Esophagus squamous epithelium (tissue), 5 donors: ENCODE results near the gene WFDC6. TPM values are rescaled to one million over a fixed set of nuclear protein-coding genes. Genes with fewer than 3 reads are reported as not detected.

ENCODE experiments used
- DNase-seq: peaks from one replicate; lab custom pipeline; 2025; lab: John Stamatoyannopoulos, UW
- H3K27ac ChIP-seq, 4 donors: fragments of 200-600 bp; sonication (generic); one replicate each; pipeline ENCODE4 v1.5.1; 2016 to 2019; ENCODE audit warnings: mild to moderate bottlenecking in 1 of 4
- H3K27me3 ChIP-seq, 4 donors: fragments of 200-600 bp; sonication (generic); 1 replicate in 3 of 4; 2 replicates in 1 of 4; pipeline versions ENCODE4 v1.5.1 to v1.6.0; 2017 to 2021; ENCODE audit warnings: antibody characterized with exemption in 1 of 4
- H3K36me3 ChIP-seq, 3 donors: fragments of 200-600 bp; sonication (generic); one replicate each; pipeline ENCODE4 v1.5.1; 2016 to 2019
- H3K4me1 ChIP-seq, 3 donors: fragments of 200-600 bp; sonication (generic); one replicate each; pipeline ENCODE4 v1.5.1; 2017 to 2019
- H3K4me3 ChIP-seq, 4 donors: fragments of 200-600 bp; sonication (generic); 1 replicate in 3 of 4; 2 replicates in 1 of 4; pipeline ENCODE4 v1.5.1; 2016 to 2019; ENCODE audit warnings: mild to moderate bottlenecking in 2 of 4, moderate library complexity in 1 of 4
- H3K9me3 ChIP-seq, 3 donors: fragments of 200-600 bp; sonication (generic); one replicate each; pipeline ENCODE4 v1.5.1; 2016 to 2019
- POLR2A ChIP-seq, 4 donors: fragments of 450-650 bp; IDR thresholded peaks; one replicate each; pipeline ENCODE4 v1.6.1; 2017; ENCODE audit warnings: antibody characterized with exemption in 4 of 4, mild to moderate bottlenecking in 4 of 4, moderate library complexity in 3 of 4
- WGBS, 2 donors: methylation state at CpG; one replicate each; pipeline ENCODE4 v1.1.5; 2018; 5-methylcytosine and 5-hydroxymethylcytosine counted together
- intact Hi-C: fragments of 100-400 bp; cut with DNase I; formaldehyde crosslinking; loops from one replicate; pipeline ENCODE4 v1.15.0; 2022
- total RNA-seq, 4 donors: library from RNA; depleted of rRNA; stranded (reverse); fragments of >200 nt; gene quantifications; one replicate each; pipeline ENCODE4 v1.1.0, GENCODE V29; 2016
- TF ChIP-seq, protein P1 (sequence below), 6 experiments: fragments of 450-650 bp in 4 of 6; fragments of 200-600 bp in 2 of 6; sonication (generic) in 2 of 6; IDR thresholded peaks; one replicate each; pipeline ENCODE4 v1.5.1; 2016 to 2019; ENCODE audit warnings: antibody characterized with exemption in 6 of 6, mild to moderate bottlenecking in 4 of 6, moderate library complexity in 4 of 6
- donor health status: DM: yes; HTN: yes; CAD: no.

Gene WFDC6
- total RNA-seq, 4 donors from 2014 or later: not detected

DNA sequence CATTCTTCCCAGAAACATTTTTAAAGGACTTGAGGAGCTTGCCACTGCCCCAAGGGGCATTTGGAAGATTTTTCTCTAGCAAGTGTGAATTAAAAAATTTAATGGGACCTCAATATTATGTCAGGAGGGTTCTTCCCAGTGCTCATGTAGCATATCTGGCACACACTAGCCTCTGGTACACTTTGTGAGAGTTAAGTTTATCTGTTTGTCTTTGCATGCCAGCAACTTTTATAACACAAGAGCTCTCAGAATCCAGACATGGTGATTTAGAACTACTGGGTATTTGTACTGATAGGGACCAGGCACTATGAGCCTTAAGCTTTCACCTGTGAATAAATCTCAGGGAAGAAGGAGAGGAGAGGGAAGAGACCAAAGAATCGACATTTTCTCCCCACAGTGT is 36.7 kb downstream of the WFDC6 start:
- no peak for TF ChIP-seq POLR2A (IDR thresholded peaks at IDR 0.05)
- TF ChIP-seq, protein P1, sequence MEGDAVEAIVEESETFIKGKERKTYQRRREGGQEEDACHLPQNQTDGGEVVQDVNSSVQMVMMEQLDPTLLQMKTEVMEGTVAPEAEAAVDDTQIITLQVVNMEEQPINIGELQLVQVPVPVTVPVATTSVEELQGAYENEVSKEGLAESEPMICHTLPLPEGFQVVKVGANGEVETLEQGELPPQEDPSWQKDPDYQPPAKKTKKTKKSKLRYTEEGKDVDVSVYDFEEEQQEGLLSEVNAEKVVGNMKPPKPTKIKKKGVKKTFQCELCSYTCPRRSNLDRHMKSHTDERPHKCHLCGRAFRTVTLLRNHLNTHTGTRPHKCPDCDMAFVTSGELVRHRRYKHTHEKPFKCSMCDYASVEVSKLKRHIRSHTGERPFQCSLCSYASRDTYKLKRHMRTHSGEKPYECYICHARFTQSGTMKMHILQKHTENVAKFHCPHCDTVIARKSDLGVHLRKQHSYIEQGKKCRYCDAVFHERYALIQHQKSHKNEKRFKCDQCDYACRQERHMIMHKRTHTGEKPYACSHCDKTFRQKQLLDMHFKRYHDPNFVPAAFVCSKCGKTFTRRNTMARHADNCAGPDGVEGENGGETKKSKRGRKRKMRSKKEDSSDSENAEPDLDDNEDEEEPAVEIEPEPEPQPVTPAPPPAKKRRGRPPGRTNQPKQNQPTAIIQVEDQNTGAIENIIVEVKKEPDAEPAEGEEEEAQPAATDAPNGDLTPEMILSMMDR (IDR thresholded peaks at IDR 0.05): no peak
- peaks cover 0 to 87% (median 0%) of the 10 kb centered on the region in 4 donors for H3K27me3 ChIP-seq
- 50 to 56% methylated on average over 1 of the region's 1 CpG for WGBS, 2 donors
- H3K4me3 ChIP-seq: no peak overlapping the region
- intact Hi-C loops: no loop called here
- H3K4me1 ChIP-seq: no peaks in the 10 kb centered on the region
- H3K27ac ChIP-seq: no peak overlapping the region
- no peaks in the 10 kb centered on the region for H3K36me3 ChIP-seq
- H3K9me3 ChIP-seq: no peaks in the 10 kb centered on the region
- no peak for DNase-seq

- DNase-seq: no peak
- Histone ChIP-seq H3K4me1 (no peaks in the 10 kb centered on the region), H3K36me3 (no peaks in the 10 kb centered on the region), H3K4me3 (no peak overlapping the region), H3K27ac (no peak overlapping the region), H3K27me3 (peaks cover 0 to 95% (median 0%) of the 10 kb centered on the region in 4 donors), H3K9me3 (no peaks in the 10 kb centered on the region)
- WGBS, 2 donors: 64% methylated on average over 1 of the region's 1 CpG
- intact Hi-C loops: no loop called here
- TF ChIP-seq POLR2A (IDR thresholded peaks at IDR 0.05): no peak
- TF ChIP-seq, protein P1 (IDR thresholded peaks at IDR 0.05): no peak
These were observed 37.7 kb downstream of the WFDC6 start for GRCh38 chr20:45501600-45501999.

- no peaks in the 10 kb centered on the region for H3K4me1 ChIP-seq
- no peak overlapping the region for H3K4me3 ChIP-seq
- intact Hi-C loops: no loop called here
- H3K27me3 ChIP-seq: peaks cover 0 to 96% (median 0%) of the 10 kb centered on the region in 4 donors
- no peak for DNase-seq
- no peak overlapping the region for H3K27ac ChIP-seq
- WGBS, 2 donors: 55 to 79% methylated on average over 3 to 5 of the region's 6 CpGs
- no peaks in the 10 kb centered on the region for H3K36me3 ChIP-seq
- TF ChIP-seq, protein P1 (IDR thresholded peaks at IDR 0.05): no peak
- TF ChIP-seq POLR2A (IDR thresholded peaks at IDR 0.05): no peak
- H3K9me3 ChIP-seq: no peaks in the 10 kb centered on the region
These were observed 39.3 kb downstream of the WFDC6 start for GRCh38 chr20:45500022-45500421.

DNA sequence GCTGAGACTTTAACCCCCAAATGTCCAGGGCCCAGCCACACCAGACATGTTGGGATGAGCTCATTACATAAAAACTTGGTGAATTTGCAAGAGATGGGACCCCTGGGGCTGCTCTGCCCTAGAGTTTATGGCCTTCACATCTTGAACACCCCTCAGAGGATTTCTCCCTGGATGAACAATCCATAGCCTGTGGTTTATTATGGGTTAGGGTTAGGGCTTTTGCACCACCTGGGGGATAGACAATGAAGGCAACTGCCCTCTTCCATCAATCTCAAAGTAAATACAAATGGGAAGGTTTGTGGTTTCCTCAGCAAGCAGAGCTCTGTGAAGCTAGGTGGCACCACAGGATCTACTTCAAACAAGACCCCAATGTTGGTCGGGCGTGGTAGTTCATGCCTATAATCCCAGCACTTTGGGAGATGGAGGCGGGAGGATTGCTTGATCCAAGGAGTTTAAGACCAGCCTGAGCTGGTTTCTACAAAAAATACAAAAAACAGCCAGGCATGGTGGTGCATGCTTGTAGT is 41.2 kb downstream of the WFDC6 start:
- Histone ChIP-seq H3K9me3 (no peaks in the 10 kb centered on the region), H3K27ac (no peak overlapping the region), H3K27me3 (peaks cover 0 to 82% (median 0%) of the 10 kb centered on the region in 4 donors), H3K36me3 (no peaks in the 10 kb centered on the region), H3K4me1 (no peaks in the 10 kb centered on the region), H3K4me3 (no peak overlapping the region)
- DNase-seq: no peak
- TF ChIP-seq POLR2A (IDR thresholded peaks at IDR 0.05): no peak
- TF ChIP-seq, protein P1 (IDR thresholded peaks at IDR 0.05): no peak
- 82 to 90% methylated on average over 2 of the region's 3 CpGs for WGBS, 2 donors
- intact Hi-C loops: no loop called here

GRCh38 chr20:45496166-45496565 is 43.1 kb downstream of the WFDC6 start:
- Histone ChIP-seq H3K4me1 (no peaks in the 10 kb centered on the region), H3K27ac (no peak overlapping the region), H3K9me3 (no peaks in the 10 kb centered on the region), H3K36me3 (no peaks in the 10 kb centered on the region), H3K27me3 (peaks cover 0 to 79% (median 0%) of the 10 kb centered on the region in 4 donors), H3K4me3 (no peak overlapping the region)
- 72 to 78% methylated on average over 3 of the region's 3 CpGs for WGBS, 2 donors
- no peak for TF ChIP-seq POLR2A (IDR thresholded peaks at IDR 0.05)
- TF ChIP-seq, protein P1 (IDR thresholded peaks at IDR 0.05): no peak
- no peak for DNase-seq
- intact Hi-C loops: no loop called here
